ENCODE data around the gene CNPY4. TPM values are rescaled to one million over a fixed set of nuclear protein-coding genes. Genes with fewer than 3 reads are reported as not detected.

Gene CNPY4
- total and polyA plus RNA-seq, 2 donors from 2014 or later = 11.6 to 22.0 TPM

DNA sequence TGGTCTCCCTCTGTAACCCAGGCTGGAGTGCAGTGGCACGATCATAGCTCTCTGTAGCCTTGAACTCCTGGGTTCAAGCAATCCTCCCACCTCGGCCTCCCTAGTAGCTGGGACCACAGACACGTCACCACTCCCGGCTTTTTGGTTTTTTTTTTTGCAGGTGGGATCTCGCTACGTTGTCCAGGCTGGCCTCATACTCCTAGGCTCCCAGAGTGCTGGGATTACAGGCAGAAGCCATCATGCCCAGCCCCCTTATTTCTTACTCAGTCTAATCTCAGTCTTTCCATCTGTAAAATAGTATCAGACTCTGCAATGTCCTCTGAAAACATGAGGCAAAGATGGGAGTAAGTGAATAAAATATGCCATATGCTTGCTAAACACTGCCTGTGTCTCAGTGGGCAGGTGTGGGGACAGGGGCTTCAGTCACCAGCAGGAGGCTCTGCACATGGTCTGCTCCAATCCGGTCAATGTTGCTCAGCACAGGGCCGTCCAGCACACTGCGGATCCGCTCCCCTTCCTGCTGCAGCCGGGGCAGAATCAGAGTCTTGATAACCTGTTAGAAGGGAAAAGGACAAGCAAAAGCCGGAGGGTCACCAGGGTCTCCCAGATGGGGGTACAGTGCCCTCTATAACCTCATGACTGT, 9.8 kb upstream of the CNPY4 start:
- no peaks in the 10 kb centered on the region for H3K4me1 ChIP-seq (ENCODE audit: control insufficient read depth in 2 of 3, insufficient read depth in 2 of 3, low read depth in 1 of 3, low read length in 3 of 3)
- DNase-seq (peak in 1 of 5 donors; percentile 36), FAIRE-seq (no peak)
- TF ChIP-seq CTCF (IDR thresholded peaks at IDR 0.05; ENCODE audit: borderline replicate concordance, extremely low read depth, insufficient read depth) = no peak
- peaks cover 0 to 20% (median 14%) of the 10 kb centered on the region in 3 donors for H3K36me3 ChIP-seq (ENCODE audit: control insufficient read depth in 2 of 3, insufficient read depth in 3 of 3, low read length in 3 of 3)
- intact Hi-C loops (cut with DNase I) = no loop called here
- no peak overlapping the region for H3K4me3 ChIP-seq (ENCODE audit: low read length in 3 of 3)
- H3K27me3 ChIP-seq (ENCODE audit: control insufficient read depth, insufficient read depth, low read length) = no peaks in the 10 kb centered on the region
- H3K9me3 ChIP-seq (ENCODE audit: control insufficient read depth in 2 of 3, insufficient read depth in 1 of 3, low read length in 3 of 3) = no peaks in the 10 kb centered on the region
- no peak overlapping the region for H3K9ac ChIP-seq (ENCODE audit: low read length in 3 of 3)
- no peak overlapping the region for H3K27ac ChIP-seq (ENCODE audit: low read depth in 2 of 2, low read length in 2 of 2)

GRCh38 chr7:100111156-100111555, 8.3 kb upstream of the CNPY4 start:
- Histone ChIP-seq H3K4me1 (ENCODE audit: control insufficient read depth in 2 of 3, insufficient read depth in 2 of 3, low read depth in 1 of 3, low read length in 3 of 3) (no peaks in the 10 kb centered on the region), H3K4me3 (ENCODE audit: low read length in 3 of 3) (no peak overlapping the region), H3K27me3 (ENCODE audit: control insufficient read depth, insufficient read depth, low read length) (no peaks in the 10 kb centered on the region), H3K36me3 (ENCODE audit: control insufficient read depth in 2 of 3, insufficient read depth in 3 of 3, low read length in 3 of 3) (peaks cover 0 to 16% (median 14%) of the 10 kb centered on the region in 3 donors), H3K27ac (ENCODE audit: low read depth in 2 of 2, low read length in 2 of 2) (no peak overlapping the region), H3K9me3 (ENCODE audit: control insufficient read depth in 2 of 3, insufficient read depth in 1 of 3, low read length in 3 of 3) (no peaks in the 10 kb centered on the region), H3K9ac (ENCODE audit: low read length in 3 of 3) (no peak overlapping the region)
- DNase-seq (no peak), FAIRE-seq (no peak)
- no peak for TF ChIP-seq CTCF (IDR thresholded peaks at IDR 0.05; ENCODE audit: borderline replicate concordance, extremely low read depth, insufficient read depth)
- intact Hi-C loops (cut with DNase I) = no loop called here

DNA sequence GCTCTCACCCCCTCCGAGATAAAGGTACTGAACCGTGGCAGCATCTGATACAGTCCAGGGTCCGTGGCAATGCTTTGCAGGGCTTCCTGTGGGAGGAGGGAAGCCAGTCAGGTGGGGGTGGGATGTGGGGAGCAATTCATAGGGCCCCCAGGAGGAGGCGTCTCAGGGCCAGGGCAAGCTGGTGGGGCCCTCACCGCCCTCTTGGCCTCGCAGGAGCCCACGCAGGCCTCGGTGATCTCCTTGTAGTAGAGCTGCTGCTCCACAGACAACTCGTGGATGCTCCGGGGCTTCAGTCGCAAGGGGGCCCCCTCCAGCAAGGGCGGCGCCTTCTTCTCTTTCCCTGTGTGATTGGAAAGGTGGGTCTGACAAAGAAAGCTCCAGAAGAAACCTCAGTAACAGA, 7.5 kb upstream of the CNPY4 start:
- H3K36me3 ChIP-seq (ENCODE audit: control insufficient read depth in 2 of 3, insufficient read depth in 3 of 3, low read length in 3 of 3) = peaks cover 0 to 12% (median 11%) of the 10 kb centered on the region in 3 donors
- intact Hi-C loops (cut with DNase I) = no loop called here
- DNase-seq = no peak
- no peak overlapping the region for H3K4me3 ChIP-seq (ENCODE audit: low read length in 3 of 3)
- H3K9ac ChIP-seq (ENCODE audit: low read length in 3 of 3) = no peak overlapping the region
- no peak for FAIRE-seq
- H3K27ac ChIP-seq (ENCODE audit: low read depth in 2 of 2, low read length in 2 of 2) = no peak overlapping the region
- H3K4me1 ChIP-seq (ENCODE audit: control insufficient read depth in 2 of 3, insufficient read depth in 2 of 3, low read depth in 1 of 3, low read length in 3 of 3) = no peaks in the 10 kb centered on the region
- no peaks in the 10 kb centered on the region for H3K27me3 ChIP-seq (ENCODE audit: control insufficient read depth, insufficient read depth, low read length)
- H3K9me3 ChIP-seq (ENCODE audit: control insufficient read depth in 2 of 3, insufficient read depth in 1 of 3, low read length in 3 of 3) = no peaks in the 10 kb centered on the region
- TF ChIP-seq CTCF (IDR thresholded peaks at IDR 0.05; ENCODE audit: borderline replicate concordance, extremely low read depth, insufficient read depth) = no peak

DNA sequence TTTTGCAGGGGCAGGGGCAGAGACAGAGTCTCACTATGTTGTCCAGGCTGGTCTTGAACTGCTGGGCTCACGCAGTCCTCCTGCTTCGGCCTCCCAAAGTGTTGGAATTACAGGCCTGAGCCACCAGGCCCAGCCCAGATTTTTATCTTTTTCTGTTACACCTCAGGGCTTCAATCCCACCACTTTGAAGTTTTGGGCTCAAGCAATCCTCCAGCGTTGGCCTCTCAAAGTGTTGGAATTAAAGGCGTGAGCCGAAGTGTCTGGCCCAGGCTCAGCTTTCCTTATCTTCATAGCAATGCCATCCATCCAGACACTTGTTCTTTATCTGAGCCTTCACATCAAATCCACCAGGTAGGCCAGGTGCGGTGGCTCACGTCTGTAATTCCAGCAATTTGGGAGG, 4.4 kb upstream of the CNPY4 start:
- Histone ChIP-seq H3K9ac (ENCODE audit: low read length in 3 of 3) (no peak overlapping the region), H3K27ac (ENCODE audit: low read depth in 2 of 2, low read length in 2 of 2) (no peak overlapping the region), H3K9me3 (ENCODE audit: control insufficient read depth in 2 of 3, insufficient read depth in 1 of 3, low read length in 3 of 3) (no peaks in the 10 kb centered on the region), H3K4me1 (ENCODE audit: control insufficient read depth in 2 of 3, insufficient read depth in 2 of 3, low read depth in 1 of 3, low read length in 3 of 3) (peaks cover 0 to 6% (median 4%) of the 10 kb centered on the region in 3 donors), H3K4me3 (ENCODE audit: low read length in 3 of 3) (no peak overlapping the region), H3K36me3 (ENCODE audit: control insufficient read depth in 2 of 3, insufficient read depth in 3 of 3, low read length in 3 of 3) (peaks cover 0 to 11% (median 5%) of the 10 kb centered on the region in 3 donors), H3K27me3 (ENCODE audit: control insufficient read depth, insufficient read depth, low read length) (no peaks in the 10 kb centered on the region)
- FAIRE-seq (no peak), DNase-seq (no peak)
- intact Hi-C loops (cut with DNase I) = no loop called here
- no peak for TF ChIP-seq CTCF (IDR thresholded peaks at IDR 0.05; ENCODE audit: borderline replicate concordance, extremely low read depth, insufficient read depth)

All from kidney (tissue), 14 donors.